ENCODE data around the gene CAPN2. TPM values are rescaled to one million over a fixed set of nuclear protein-coding genes. Genes with fewer than 3 reads are reported as not detected.

The CAPN2 gene
- polyA plus RNA-seq, 3 donors = 127 to 186 (median 182) TPM

- peaks cover 30% of the 10 kb centered on the region for H4K20me1 ChIP-seq (ENCODE audit: insufficient read depth, low read length)
- H3K79me2 ChIP-seq (ENCODE audit: insufficient read depth, low read length) = peaks cover 93% of the 10 kb centered on the region
- H3K4me1 ChIP-seq (ENCODE audit: control insufficient read depth in 1 of 2, insufficient read depth in 2 of 2, low read length in 2 of 2) = peaks cover 61 to 75% of the 10 kb centered on the region in 2 donors
- peaks cover 76 to 80% of the 10 kb centered on the region in 2 donors for H3K36me3 Mint-ChIP-seq
- H3K27ac Mint-ChIP-seq = peak overlapping the region; percentile 72 to 95 (median 89)
- no peak overlapping the region for H3K4me2 ChIP-seq (replicated peaks; ENCODE audit: extremely low read depth, low read length, poor library complexity, severe bottlenecking)
- no peak overlapping the region for H3K4me3 Mint-ChIP-seq
- no peak for TF ChIP-seq CTCF (IDR thresholded peaks at IDR 0.05)
- H3K27me3 Mint-ChIP-seq (ENCODE audit: low read depth in 3 of 3) = peaks cover 0 to 3% (median 0%) of the 10 kb centered on the region in 3 donors
- H3K9ac ChIP-seq (ENCODE audit: insufficient read depth, low read length, poor library complexity, severe bottlenecking) = no peak overlapping the region
- no peak for DNase-seq
- H3K27me3 ChIP-seq (ENCODE audit: control insufficient read depth in 2 of 2, insufficient read depth in 2 of 2, low read length in 2 of 2) = no peaks in the 10 kb centered on the region
- H3K9me3 ChIP-seq (replicated peaks in 1 of 2; ENCODE audit: control insufficient read depth in 1 of 2, insufficient read depth in 1 of 2, low read length in 2 of 2) = no peaks in the 10 kb centered on the region
- no peak overlapping the region for H2AFZ ChIP-seq (ENCODE audit: insufficient read depth, low read depth, low read length, poor library complexity, severe bottlenecking)
- peak overlapping the region; percentile 53 to 75 for H3K27ac ChIP-seq (ENCODE audit: low read depth in 1 of 2, low read length in 2 of 2)
- H3K9me3 Mint-ChIP-seq = no peaks in the 10 kb centered on the region
- no peak overlapping the region for H3K4me3 ChIP-seq (replicated peaks in 1 of 3; ENCODE audit: low read depth in 2 of 3, low read length in 3 of 3)
- H3K36me3 ChIP-seq (replicated peaks in 1 of 2; ENCODE audit: control insufficient read depth in 1 of 2, insufficient read depth in 2 of 2, low read length in 2 of 2) = peaks cover 40 to 70% of the 10 kb centered on the region in 2 donors
- 98% methylated on average over 6 of the region's 6 CpGs for WGBS (ENCODE audit: insufficient coverage)
- intact Hi-C loops (cut with micrococcal nuclease) = no loop called here
- peaks cover 67% of the 10 kb centered on the region for H3K4me1 Mint-ChIP-seq
These were observed 11.1 kb downstream of the CAPN2 start for GRCh38 chr1:223723351-223723904.

- Histone ChIP-seq H3K79me2 (ENCODE audit: insufficient read depth, low read length) (peaks cover 93% of the 10 kb centered on the region), H3K9ac (ENCODE audit: insufficient read depth, low read length, poor library complexity, severe bottlenecking) (no peak overlapping the region), H3K27ac (ENCODE audit: low read depth in 1 of 2, low read length in 2 of 2) (peak overlapping the region in 1 of 2 donors; percentile 75), H3K36me3 (replicated peaks in 1 of 2; ENCODE audit: control insufficient read depth in 1 of 2, insufficient read depth in 2 of 2, low read length in 2 of 2) (peaks cover 37 to 70% of the 10 kb centered on the region in 2 donors), H3K4me3 (replicated peaks in 1 of 3; ENCODE audit: low read depth in 2 of 3, low read length in 3 of 3) (no peak overlapping the region), H3K4me1 (ENCODE audit: control insufficient read depth in 1 of 2, insufficient read depth in 2 of 2, low read length in 2 of 2) (peaks cover 55 to 69% of the 10 kb centered on the region in 2 donors), H4K20me1 (ENCODE audit: insufficient read depth, low read length) (peaks cover 36% of the 10 kb centered on the region), H2AFZ (ENCODE audit: insufficient read depth, low read depth, low read length, poor library complexity, severe bottlenecking) (no peak overlapping the region), H3K27me3 (ENCODE audit: control insufficient read depth in 2 of 2, insufficient read depth in 2 of 2, low read length in 2 of 2) (no peaks in the 10 kb centered on the region), H3K4me2 (replicated peaks; ENCODE audit: extremely low read depth, low read length, poor library complexity, severe bottlenecking) (no peak overlapping the region), H3K9me3 (replicated peaks in 1 of 2; ENCODE audit: control insufficient read depth in 1 of 2, insufficient read depth in 1 of 2, low read length in 2 of 2) (no peaks in the 10 kb centered on the region)
- Mint-ChIP-seq H3K27me3 (ENCODE audit: low read depth in 3 of 3) (peaks cover 0 to 3% (median 0%) of the 10 kb centered on the region in 3 donors), H3K4me1 (peaks cover 66% of the 10 kb centered on the region), H3K9me3 (no peaks in the 10 kb centered on the region), H3K27ac (peak overlapping the region; percentile 69 to 94 (median 89)), H3K4me3 (no peak overlapping the region), H3K36me3 (peaks cover 78 to 79% of the 10 kb centered on the region in 2 donors)
- no peak for DNase-seq
- intact Hi-C loops (cut with micrococcal nuclease) = loop anchor here in 1 of 2 donors (1.0 kb wide), 1 partner anchor 9 kb away; no protein-coding TSS in a partner anchor
- no peak for TF ChIP-seq CTCF (IDR thresholded peaks at IDR 0.05)
- 100% methylated on average over 2 of the region's 4 CpGs for WGBS (ENCODE audit: insufficient coverage)
These were observed 12.0 kb downstream of the CAPN2 start for GRCh38 chr1:223724376-223724775.

Data from CD14-positive monocyte (primary cell).